HL-60/S4 treated with phorbol 12-myristate 13-acetate at 8.2 ng/mL for 4 days and 3 days (cell line): ENCODE data around the gene KRTAP10-6.
"Not testable (repeated sequence)": the region's sequence is repeated elsewhere in the genome, so short reads cannot be mapped to it uniquely, and the experiment has no call there.

Experiments
- in situ Hi-C: fragments of 300-500 bp; cut with MboI; formaldehyde crosslinking; loops from 2 replicates; pipeline ENCODE4 v1.15.0; 2022; ENCODE audit warnings: low sequenced_read_pairs

KRTAP10-6 gene

GRCh38 chr21:44564099-44564498 is 28.2 kb downstream of the KRTAP10-6 start:
- in situ Hi-C loops = no loop called here

- in situ Hi-C loops = no loop called here
These were observed 33.6 kb downstream of the KRTAP10-6 start, which contains the start of gene KRTAP10-3 for GRCh38 chr21:44558695-44559094. Gene KRTAP10-3, minus strand, starts transcription at chr21:44558795. Its CDS starts 80 bp downstream, at chr21:44558715.

GRCh38 chr21:44558329-44558675 is 34.0 kb downstream of the KRTAP10-6 start:
- in situ Hi-C loops = not testable (repeated sequence)

- in situ Hi-C loops = no loop called here
These were observed 34.6 kb downstream of the KRTAP10-6 start for GRCh38 chr21:44557491-44558328.

GRCh38 chr21:44556879-44557278 is 35.4 kb downstream of the KRTAP10-6 start:
- in situ Hi-C loops = no loop called here

- in situ Hi-C loops = no loop called here
These were observed 37.0 kb downstream of the KRTAP10-6 start for GRCh38 chr21:44555200-44555875.

GRCh38 chr21:44552681-44553080 is 39.6 kb downstream of the KRTAP10-6 start:
- in situ Hi-C loops = no loop called here

GRCh38 chr21:44552136-44552535 is 40.2 kb downstream of the KRTAP10-6 start:
- in situ Hi-C loops = no loop called here

- in situ Hi-C loops = no loop called here
These were observed 40.9 kb downstream of the KRTAP10-6 start, which contains the start of gene KRTAP10-2 for GRCh38 chr21:44551340-44551961. Gene KRTAP10-2, minus strand, starts transcription at chr21:44551505. Its CDS starts 47 bp downstream, at chr21:44551458.

- in situ Hi-C loops = no loop called here
These were observed 41.5 kb downstream of the KRTAP10-6 start for GRCh38 chr21:44550807-44551206.

GRCh38 chr21:44550285-44550684 is 42.0 kb downstream of the KRTAP10-6 start:
- in situ Hi-C loops = not testable (repeated sequence)

GRCh38 chr21:44549525-44550211 is 42.6 kb downstream of the KRTAP10-6 start:
- in situ Hi-C loops = no loop called here

- in situ Hi-C loops = no loop called here
These were observed 43.4 kb downstream of the KRTAP10-6 start for GRCh38 chr21:44548922-44549321.

GRCh38 chr21:44548381-44548780 is 43.9 kb downstream of the KRTAP10-6 start:
- in situ Hi-C loops = no loop called here

GRCh38 chr21:44547656-44548331 is 44.5 kb downstream of the KRTAP10-6 start:
- in situ Hi-C loops = no loop called here

- in situ Hi-C loops = no loop called here
These were observed 47.7 kb downstream of the KRTAP10-6 start for GRCh38 chr21:44544566-44544965.

GRCh38 chr21:44542716-44543115 is 49.6 kb downstream of the KRTAP10-6 start:
- in situ Hi-C loops = no loop called here
